Erythroblast (primary cell): ENCODE data around the gene PRMT3.

ENCODE experiments used
- GATA1 ChIP-seq: IDR thresholded peaks from 2 replicates; pipeline ENCODE4 v1.6.1; 2011; ENCODE audit warnings: low read depth, mild to moderate bottlenecking, control low read depth, low read length, moderate library complexity
- POLR2A ChIP-seq: IDR thresholded peaks from 2 replicates; pipeline ENCODE4 v1.6.1; 2011; ENCODE audit warnings: mild to moderate bottlenecking, low read length

DNA sequence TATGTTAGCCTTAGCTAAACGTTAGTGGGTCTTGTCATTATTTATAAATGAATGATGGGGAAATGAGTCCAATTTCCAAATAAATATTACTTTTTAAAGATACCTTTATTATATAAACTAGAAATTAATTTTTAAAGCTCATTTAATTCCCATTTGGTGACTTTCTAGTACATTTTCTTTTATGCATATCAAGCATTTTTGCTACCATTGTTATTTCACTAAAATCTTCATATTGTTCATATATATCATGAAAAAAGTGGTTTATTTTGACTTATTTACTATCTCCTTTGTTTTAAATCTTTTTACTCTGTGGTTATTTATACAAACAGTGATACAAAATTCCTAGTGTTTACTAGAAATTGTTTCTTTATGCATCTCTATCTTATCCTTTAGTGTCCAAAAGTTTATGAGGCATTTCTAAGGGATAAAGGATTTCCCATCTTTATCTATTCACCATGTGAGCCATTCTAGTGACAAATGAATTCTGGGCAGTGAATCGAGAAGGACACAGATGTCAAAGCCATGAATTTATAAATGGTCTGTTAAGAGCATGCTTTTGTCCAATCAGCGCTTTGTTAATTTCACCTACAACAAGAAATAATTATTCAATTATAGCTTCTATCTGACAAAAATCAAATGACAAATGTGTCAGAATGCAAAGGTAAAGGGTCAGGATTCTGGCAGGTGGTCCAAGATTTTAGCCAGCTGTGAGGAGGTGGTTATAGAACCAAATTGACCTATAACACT is 70.6 kb downstream of the PRMT3 start:
- TF ChIP-seq POLR2A (no peak), GATA1 (no peak)
